SU-DHL-6 (cell line): ENCODE data around the gene CGB5.

ENCODE experiments used
- CTCF ChIP-seq: fragments of 200-600 bp; sonication (generic); IDR thresholded peaks from one replicate; pipeline ENCODE4 v1.5.1; 2017; ENCODE audit warnings: antibody characterized with exemption, mild to moderate bottlenecking, low read length, moderate library complexity; ENCODE audit not compliant: insufficient read depth, poor library complexity, severe bottlenecking
- EZH2phosphoT487 ChIP-seq: fragments of 200-600 bp; sonication (generic), shearing (Covaris generic); conservative IDR thresholded peaks from 2 replicates; pipeline ENCODE4 v1.6.1; 2018; ENCODE audit warnings: mild to moderate bottlenecking, antibody characterized with exemption, low read length, moderate library complexity, mixed read lengths

DNA sequence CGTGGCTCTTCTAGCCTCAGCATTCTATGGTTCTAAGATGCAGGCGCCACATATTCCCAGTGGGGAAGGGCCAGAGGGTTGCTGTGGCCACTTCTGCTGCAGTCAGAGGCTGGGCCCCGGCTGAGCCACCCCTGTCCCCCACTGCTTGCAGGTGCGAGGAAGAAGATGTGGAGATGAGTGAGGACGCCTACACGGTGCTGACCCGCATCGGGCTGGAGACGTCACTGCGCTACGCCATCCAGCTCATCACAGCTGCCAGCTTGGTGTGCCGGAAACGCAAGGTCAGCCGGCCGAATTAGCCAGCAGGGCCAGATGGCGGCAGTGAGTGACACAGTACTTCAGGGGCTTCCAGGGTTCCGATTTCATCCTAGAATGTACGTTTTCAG, 28.8 kb upstream of the CGB5 start:
- TF ChIP-seq CTCF, result no peak
- TF ChIP-seq EZH2phosphoT487, result no peak
